ENCODE data around the gene MAN1A1.
A peak's percentile ranks its signal among the peaks of the same experiment; 100 is the strongest.

Gene MAN1A1

GRCh38 chr6:119226089-119226488 lies 123.5 kb downstream of the MAN1A1 start:
- DNase-seq: no peak

DNA sequence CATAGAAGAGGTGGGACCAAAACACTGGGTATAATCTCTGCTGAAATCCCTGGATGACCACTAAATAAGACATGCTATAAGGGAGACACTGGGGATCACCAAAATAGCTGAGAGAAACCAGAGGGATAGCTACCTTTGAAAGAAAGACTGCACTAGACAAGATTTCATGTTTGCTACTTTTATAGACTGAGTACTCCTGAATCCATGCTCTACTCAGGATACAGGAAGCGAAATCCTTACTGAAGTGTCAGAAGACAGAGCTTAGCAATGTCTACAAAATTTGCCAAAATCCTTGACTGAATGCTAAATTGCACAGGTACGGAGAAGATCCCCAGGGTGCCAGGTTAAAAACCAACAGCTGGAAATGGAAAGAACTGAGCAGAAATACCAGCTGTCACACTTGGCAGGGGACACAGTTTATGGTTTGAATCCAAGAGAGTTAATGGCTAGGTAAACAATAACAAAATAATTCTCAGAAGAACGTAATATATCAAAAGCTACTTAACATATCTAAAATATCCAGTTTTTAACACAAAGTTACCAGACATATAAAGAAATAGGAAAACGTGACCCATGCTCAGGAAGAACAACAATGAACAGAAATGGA lies 125.4 kb downstream of the MAN1A1 start:
- DNase-seq: no peak

- no peak for DNase-seq
These were observed 129.1 kb downstream of the MAN1A1 start for GRCh38 chr6:119220452-119220851.

DNA sequence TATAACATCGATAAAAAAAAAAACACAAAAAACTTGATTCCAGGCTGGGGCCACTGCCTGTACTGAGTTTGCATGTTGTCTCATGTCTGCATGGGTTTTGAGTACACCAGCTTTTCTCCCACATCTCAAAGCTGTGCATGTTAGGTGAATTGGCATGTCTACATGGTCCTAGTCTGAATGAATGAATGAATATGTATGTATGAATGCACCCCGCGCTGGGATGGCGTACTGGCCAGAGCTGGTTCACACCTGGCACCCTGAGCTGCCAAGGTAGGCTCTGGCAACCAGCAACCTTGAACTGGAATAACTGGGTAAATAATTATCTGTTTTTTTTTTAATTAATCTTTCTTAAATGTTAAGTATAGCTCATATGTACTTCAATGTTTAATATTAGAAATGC lies 131.0 kb downstream of the MAN1A1 start:
- no peak for DNase-seq

- DNase-seq: no peak
These were observed 133.5 kb downstream of the MAN1A1 start for GRCh38 chr6:119215885-119216590.

DNA sequence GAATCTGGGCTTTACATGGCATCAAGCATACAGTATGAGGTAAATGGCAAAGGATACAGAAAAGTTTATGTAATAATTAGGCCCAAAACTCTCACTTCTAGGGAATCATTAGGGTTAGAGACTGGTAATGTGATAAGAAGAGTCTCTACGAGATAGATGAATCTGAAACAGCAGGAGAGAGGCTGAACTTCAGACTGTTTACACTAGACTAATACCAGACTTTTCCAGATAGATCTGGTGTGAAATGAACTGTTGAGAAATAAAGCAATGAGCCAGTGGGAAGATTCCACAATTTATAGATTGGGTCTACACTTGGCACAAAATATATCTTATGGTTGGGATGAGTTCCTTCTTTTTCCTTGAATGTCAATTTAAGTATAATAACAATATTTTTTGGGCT lies 134.3 kb downstream of the MAN1A1 start:
- no peak for DNase-seq

GRCh38 chr6:119210596-119210995 lies 139.0 kb downstream of the MAN1A1 start:
- no peak for DNase-seq

DNA sequence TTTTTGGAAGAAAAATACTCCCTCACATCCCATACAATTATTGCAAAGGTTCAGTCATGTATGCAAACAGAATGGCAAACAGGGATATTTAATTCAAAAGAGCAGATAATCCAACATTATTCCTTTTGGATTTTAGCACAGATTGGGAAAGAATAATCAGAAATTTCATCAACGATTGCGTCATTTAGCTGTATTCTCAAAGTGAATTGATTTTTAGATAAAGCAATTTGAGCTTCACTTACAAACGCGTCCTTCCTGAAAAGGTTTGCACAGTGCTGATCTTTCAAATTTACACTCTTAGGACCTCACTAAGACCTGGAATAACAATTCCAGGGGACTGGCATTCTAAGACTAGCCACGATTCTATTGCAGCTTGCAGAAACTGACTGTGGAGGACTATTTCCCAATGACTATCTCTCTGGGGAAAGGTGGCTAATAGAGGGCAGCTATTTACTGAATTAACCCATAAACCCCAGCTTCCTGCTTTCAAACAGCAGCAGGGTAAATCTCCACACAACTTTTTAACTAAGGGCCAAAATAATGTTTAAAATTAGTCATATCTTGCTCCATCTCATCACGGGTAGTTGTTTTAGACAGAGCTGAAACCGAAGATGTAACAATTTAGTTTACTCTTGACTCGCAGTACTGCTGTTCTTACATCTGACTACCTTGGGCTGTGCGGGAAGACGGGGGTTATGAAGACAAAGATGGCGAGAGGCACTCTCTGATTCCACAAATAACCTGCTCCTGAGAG lies 139.9 kb downstream of the MAN1A1 start:
- no peak for DNase-seq

DNA sequence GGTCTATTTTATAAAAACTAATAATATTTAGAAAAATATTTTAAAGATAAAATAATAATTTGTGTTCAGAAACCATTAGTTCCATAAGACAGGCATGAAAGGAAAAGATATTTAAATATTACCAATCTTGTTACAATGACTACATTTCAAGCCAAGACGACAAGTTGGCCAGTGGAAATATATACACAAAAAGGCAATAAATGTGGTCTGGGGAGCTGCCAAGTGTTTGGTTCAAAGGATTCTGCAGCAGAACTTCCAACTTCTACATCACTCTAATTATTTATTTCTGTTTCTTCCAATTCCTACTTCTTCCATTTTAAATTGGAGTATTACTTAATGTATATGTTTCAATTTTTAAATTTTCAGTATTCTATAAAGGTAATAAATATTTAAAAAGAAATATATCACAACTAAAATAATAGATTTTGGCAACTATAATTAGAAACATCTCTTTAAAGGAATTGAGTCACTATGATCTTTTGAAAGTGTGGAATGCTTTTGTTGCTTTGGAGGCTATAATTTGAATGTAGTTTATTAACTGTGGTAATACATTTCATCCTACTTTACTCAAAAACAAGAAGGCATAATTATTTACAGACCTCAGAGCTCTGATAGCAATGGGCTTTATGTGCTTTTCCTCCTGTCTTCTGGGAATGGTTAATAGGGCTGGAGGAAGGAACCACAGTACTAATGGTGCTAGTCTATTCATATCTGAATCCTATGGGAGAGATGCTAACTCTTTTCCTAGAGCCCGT lies 141.4 kb downstream of the MAN1A1 start:
- no peak for DNase-seq

GRCh38 chr6:119207327-119207726 lies 142.2 kb downstream of the MAN1A1 start:
- DNase-seq: no peak

DNA sequence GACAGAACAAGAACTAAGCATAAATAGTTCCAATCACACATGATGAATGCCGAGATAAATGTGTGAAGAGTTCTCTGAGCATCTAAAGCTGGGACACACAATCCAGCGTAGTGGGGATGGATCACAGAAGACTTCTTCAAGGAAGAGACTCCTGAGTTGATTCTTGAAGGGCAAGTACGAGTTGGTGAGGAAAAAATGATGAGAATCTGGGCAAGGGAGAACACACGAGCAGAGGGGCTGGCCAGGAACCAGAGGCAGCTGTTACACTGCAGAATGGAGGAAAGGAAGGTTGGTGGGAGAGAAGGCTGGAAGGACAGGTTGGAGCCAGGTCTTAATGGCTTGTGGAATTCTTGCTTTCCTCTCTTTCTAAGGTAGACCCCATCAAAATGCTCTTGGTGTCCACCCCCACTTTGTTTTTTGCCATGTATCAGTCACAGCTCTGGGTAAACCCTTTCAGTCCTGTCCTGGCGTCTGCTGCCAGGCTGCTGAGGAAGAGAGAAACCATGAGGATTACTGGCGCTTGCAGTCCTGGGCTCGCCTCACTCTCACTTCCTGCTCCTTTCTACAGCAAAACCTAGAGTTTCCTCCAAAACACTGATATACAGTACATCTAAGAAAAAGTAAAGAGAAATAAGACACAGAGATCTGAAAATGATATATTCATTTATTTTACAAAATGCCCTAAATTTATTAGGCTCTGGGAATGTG lies 143.5 kb downstream of the MAN1A1 start:
- no peak for DNase-seq

- no peak for DNase-seq
These were observed 144.8 kb downstream of the MAN1A1 start for GRCh38 chr6:119204719-119205118.

GRCh38 chr6:119201480-119201879 lies 148.1 kb downstream of the MAN1A1 start:
- no peak for DNase-seq

- no peak for DNase-seq
These were observed 148.9 kb downstream of the MAN1A1 start for GRCh38 chr6:119200512-119201175.

DNA sequence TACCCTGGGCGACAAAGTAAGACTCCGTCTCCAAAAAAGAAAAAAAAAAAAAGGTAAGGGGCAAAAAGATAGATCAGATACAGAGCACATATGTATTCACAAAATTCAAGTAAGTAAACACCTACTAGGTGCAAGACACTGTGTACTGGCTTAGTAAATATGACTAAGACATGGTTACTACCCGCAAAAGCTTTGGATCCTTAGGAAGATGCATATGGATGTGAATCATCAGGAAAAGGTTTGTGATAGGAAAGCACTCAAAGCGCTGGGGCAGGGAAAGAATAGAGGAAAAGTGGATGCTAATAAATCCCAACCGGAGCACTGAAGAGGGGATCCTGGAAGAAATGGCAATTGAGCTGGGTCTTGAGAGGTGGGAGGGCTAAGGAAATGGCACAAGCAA lies 152.3 kb downstream of the MAN1A1 start:
- DNase-seq: no peak

- DNase-seq: peak in 1 of 2 experiments; percentile 15
These were observed 152.8 kb downstream of the MAN1A1 start for GRCh38 chr6:119196715-119197114.

GRCh38 chr6:119195848-119196247 lies 153.7 kb downstream of the MAN1A1 start:
- no peak for DNase-seq

DNA sequence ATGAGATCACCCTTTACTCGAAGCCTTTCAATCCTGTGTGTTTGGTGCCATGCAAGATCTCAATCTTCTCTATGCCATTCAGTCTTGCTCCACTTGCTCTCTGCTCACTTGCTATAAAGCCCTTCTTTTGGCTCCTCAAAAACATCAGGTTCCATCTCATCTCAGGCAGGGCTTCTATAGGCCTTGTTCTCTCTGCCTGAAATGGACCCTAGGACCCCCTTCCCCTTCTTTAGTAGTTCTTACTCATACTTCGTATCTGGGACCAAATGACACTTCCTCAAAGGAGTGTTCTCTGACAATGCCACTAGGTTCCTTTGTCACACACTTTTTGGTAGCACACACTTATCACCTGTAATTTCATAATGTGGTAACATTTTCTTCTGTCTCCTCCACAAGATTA lies 154.4 kb downstream of the MAN1A1 start:
- DNase-seq: no peak

GRCh38 chr6:119193707-119194106 lies 155.9 kb downstream of the MAN1A1 start:
- no peak for DNase-seq

- no peak for DNase-seq
These were observed 157.4 kb downstream of the MAN1A1 start for GRCh38 chr6:119192200-119192599.

DNA sequence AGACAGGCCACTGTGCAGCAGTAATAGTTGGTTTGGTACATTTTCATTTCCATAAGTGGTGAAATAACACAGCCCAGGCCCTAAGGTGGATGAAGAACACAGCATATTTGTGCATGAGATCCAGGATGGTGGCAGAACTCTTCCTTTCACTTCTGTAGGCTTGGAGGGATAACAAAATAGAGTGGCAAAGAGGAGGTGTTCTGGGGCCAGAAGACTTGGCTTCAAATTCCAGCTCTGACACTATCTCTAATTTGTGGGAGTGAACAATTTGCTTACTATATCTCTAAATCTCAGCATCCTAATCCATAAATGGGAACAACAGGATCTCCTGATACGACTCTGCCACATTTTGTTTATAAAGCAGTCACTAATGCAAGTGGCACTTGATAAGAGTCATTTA lies 159.4 kb downstream of the MAN1A1 start:
- no peak for DNase-seq

DNA sequence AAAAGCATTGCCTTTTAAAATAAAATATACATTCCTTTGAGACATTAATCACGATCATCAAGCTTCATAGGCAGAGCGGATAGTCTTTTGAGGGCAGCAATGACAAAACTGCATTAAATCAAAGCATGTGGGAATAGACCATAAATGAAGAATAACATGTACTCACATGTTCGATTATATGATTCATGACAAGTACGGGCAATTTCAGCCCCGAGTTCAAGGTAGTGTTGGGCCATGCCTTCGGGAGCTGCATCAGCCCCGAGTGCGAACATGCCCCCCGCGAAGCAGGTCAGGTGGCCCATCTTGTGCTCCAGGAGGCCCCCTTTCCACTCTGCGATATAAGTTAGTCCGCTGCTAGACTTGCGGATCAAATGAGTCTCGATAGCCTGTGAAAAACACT lies 160.1 kb downstream of the MAN1A1 start:
- no peak for DNase-seq

Data from NCI-H524 (cell line).